Tibial nerve (tissue), 4 donors: ENCODE measurements around the gene RPAIN.

Source experiments
- CTCF ChIP-seq, 5 experiments: fragments of 200-600 bp in 3 of 5; fragments of 450-650 bp in 2 of 5; sonication (generic) in 3 of 5; IDR thresholded peaks; one replicate each; pipeline ENCODE4 v1.5.1; 2016 to 2019; ENCODE audit warnings: antibody characterized with exemption in 5 of 5, mild to moderate bottlenecking in 3 of 5, moderate library complexity in 2 of 5
- EP300 ChIP-seq, 2 donors: sonication (generic); formaldehyde crosslinking; IDR thresholded peaks; one replicate each; pipeline ENCODE4 v1.6.1; 2017; ENCODE audit warnings: antibody characterized with exemption in 2 of 2, mild to moderate bottlenecking in 1 of 2

- TF ChIP-seq CTCF (IDR thresholded peaks at IDR 0.05) (no peak), EP300 (IDR thresholded peaks at IDR 0.05) (no peak)
These were observed 1.1 kb upstream of the RPAIN start for GRCh38 chr17:5418858-5419355.
